Psoas muscle (tissue), 8 donors: ENCODE measurements around the gene CCDC157. TPM values are rescaled to one million over a fixed set of nuclear protein-coding genes. Genes with fewer than 3 reads are reported as not detected.
"Not testable (repeated sequence)": the region's sequence is repeated elsewhere in the genome, so short reads cannot be mapped to it uniquely, and the experiment has no call there.

Experiments used
- ATAC-seq, 4 donors: fragments of 200-7000 bp; cut with Tn5 transposase; one replicate each; pipeline ENCODE4 v1.9.1; 2020; ENCODE audit warnings: moderate library complexity in 3 of 4, mild to moderate bottlenecking in 2 of 4
- DNase-seq, 2 donors: peaks; one replicate each; pipeline ENCODE4 v3.0.0-alpha.2; 2020
- H3K27ac ChIP-seq: fragments of 200-600 bp; one replicate; pipeline ENCODE4 v1.8.0; 2022
- H3K27me3 ChIP-seq, 3 donors: fragments of 200-600 bp in 1 of 3; one replicate each; pipeline versions ENCODE4 v1.6.1 to v1.8.0; 2013 to 2022; ENCODE audit warnings: low read length in 2 of 3, mild to moderate bottlenecking in 2 of 3, moderate library complexity in 1 of 3; ENCODE audit not compliant: insufficient read depth in 3 of 3
- H3K36me3 ChIP-seq, 2 donors: fragments of 200-600 bp in 1 of 2; one replicate each; pipeline versions ENCODE4 v1.6.1 to v1.8.0; 2013 to 2022; ENCODE audit warnings: low read depth in 1 of 2, mild to moderate bottlenecking in 1 of 2, moderate library complexity in 1 of 2; ENCODE audit not compliant: insufficient read depth in 1 of 2
- H3K4me1 ChIP-seq: fragments of 200-600 bp; one replicate; pipeline ENCODE4 v1.8.0; 2022
- H3K4me3 ChIP-seq: fragments of 200-600 bp; one replicate; pipeline ENCODE4 v1.8.0; 2022; ENCODE audit warnings: mild to moderate bottlenecking
- H3K9me3 ChIP-seq: fragments of 200-600 bp; one replicate; pipeline ENCODE4 v1.8.0; 2022
- CTCF ChIP-seq: fragments of 200-600 bp; IDR thresholded peaks from one replicate; pipeline ENCODE4 v1.8.0; 2022; ENCODE audit warnings: antibody characterized with exemption
- WGBS, 3 donors: extraction: QIAGEN DNeasy Blood & Tissue Kit; methylation state at CpG; one replicate each; pipeline versions ENCODE4 v1.1.6 to v1.1.7; 2013; 5-methylcytosine and 5-hydroxymethylcytosine counted together
- intact Hi-C, 2 donors: fragments of 100-400 bp; cut with DNase I; formaldehyde crosslinking; loops; one replicate each; pipeline versions ENCODE4 v1.11.0 to v1.14.2; 2022
- polyA plus RNA-seq, 3 donors: library from polyadenylated mRNA; stranded (reverse); fragments of 200-250 nt; gene quantifications; one replicate each; pipeline ENCODE4 v1.2.3, GENCODE V29; 2013
- total RNA-seq, 4 donors: library from RNA; stranded (reverse); fragmentation: NEBNext Ultra II Directional in 2 of 4; extraction: Animal tissue kit (Norgen Biotek cat#: 25700) in 2 of 4; gene quantifications; one replicate each; pipeline versions ENCODE4 v1.2.1 to v1.2.4, GENCODE V29; 2021 to 2023
- donor health status: healthy with polysubstance abuse.
- donor health status: DM: no; HTN: no; CAD: no; lungs with moderate emphysema.
- donor health status: Bipolar disorder and iron deficiency.
- donor health status: healthy.
- donor health status: DM: yes; HTN: yes; CAD: no.
- donor health status: DM: no; HTN: no; CAD: no.
- donor health status: DM: no; HTN: no; CAD: no.
- donor health status: DM: yes; HTN: yes; CAD: no.

Gene CCDC157
- total and polyA plus RNA-seq, 7 donors = 0.17 to 2.6 (median 0.88) TPM

- WGBS, 3 donors = 77 to 85% (median 82%) methylated on average over 5 of the region's 5 CpGs
- H3K27me3 ChIP-seq = peaks cover 0 to 38% (median 2%) of the 10 kb centered on the region in 3 donors
- no peak for DNase-seq
- H3K36me3 ChIP-seq = no peaks in the 10 kb centered on the region
- H3K4me3 ChIP-seq = no peak overlapping the region
- no peak for ATAC-seq
- H3K9me3 ChIP-seq = no peaks in the 10 kb centered on the region
- H3K27ac ChIP-seq = no peak overlapping the region
- no peak for TF ChIP-seq CTCF
- intact Hi-C loops = no loop called here
- peaks cover 9% of the 10 kb centered on the region for H3K4me1 ChIP-seq
Observed at GRCh38 chr22:30399718-30400117, 42.9 kb downstream of the CCDC157 start.

- intact Hi-C loops = no loop called here
- Histone ChIP-seq H3K27ac (no peak overlapping the region), H3K27me3 (peaks cover 0 to 34% (median 2%) of the 10 kb centered on the region in 3 donors), H3K4me1 (peaks cover 9% of the 10 kb centered on the region), H3K36me3 (no peaks in the 10 kb centered on the region), H3K4me3 (no peak overlapping the region), H3K9me3 (no peaks in the 10 kb centered on the region)
- no peak for TF ChIP-seq CTCF
- ATAC-seq (no peak), DNase-seq (no peak)
- 59 to 75% (median 67%) methylated on average over 1 of the region's 1 CpG for WGBS, 3 donors
Observed at GRCh38 chr22:30400159-30400558, 43.4 kb downstream of the CCDC157 start.

GRCh38 chr22:30401024-30401423 lies 44.2 kb downstream of the CCDC157 start:
- H3K9me3 ChIP-seq, H3K36me3 ChIP-seq, DNase-seq, H3K4me1 ChIP-seq, H3K27ac ChIP-seq, ATAC-seq, H3K4me3 ChIP-seq, intact Hi-C loops: not testable (repeated sequence)
- 94 to 99% (median 96%) methylated on average over 3 of the region's 3 CpGs for WGBS, 3 donors
- H3K27me3 ChIP-seq = peaks cover 0 to 26% (median 2%) of the 10 kb centered on the region in 3 donors

GRCh38 chr22:30402028-30402765 lies 45.4 kb downstream of the CCDC157 start:
- no peak for TF ChIP-seq CTCF
- 63 to 68% (median 65%) methylated on average over 5 of the region's 5 CpGs for WGBS, 3 donors
- no peak overlapping the region for H3K27ac ChIP-seq
- no peak for DNase-seq
- H3K4me1 ChIP-seq = peaks cover 2% of the 10 kb centered on the region
- H3K27me3 ChIP-seq = peaks cover 0 to 15% (median 2%) of the 10 kb centered on the region in 3 donors
- peaks cover 0 to 3% of the 10 kb centered on the region in 2 donors for H3K36me3 ChIP-seq
- no peak for ATAC-seq
- no peaks in the 10 kb centered on the region for H3K9me3 ChIP-seq
- H3K4me3 ChIP-seq = no peak overlapping the region
- intact Hi-C loops = no loop called here

GRCh38 chr22:30402766-30403104 lies 45.9 kb downstream of the CCDC157 start:
- H3K4me3 ChIP-seq, H3K27me3 ChIP-seq, intact Hi-C loops, H3K36me3 ChIP-seq, H3K4me1 ChIP-seq, DNase-seq, ATAC-seq, H3K27ac ChIP-seq, H3K9me3 ChIP-seq: not testable (repeated sequence)
- WGBS, 3 donors = 95 to 96% (median 95%) methylated on average over 5 of the region's 5 CpGs
